Kidney (tissue), 14 donors: ENCODE results near the gene TJP1. TPM values are rescaled to one million over a fixed set of nuclear protein-coding genes. Genes with fewer than 3 reads are reported as not detected.
"Not testable (repeated sequence)": the region's sequence is repeated elsewhere in the genome, so short reads cannot be mapped to it uniquely, and the experiment has no call there.

Experiments
- DNase-seq, 5 donors: peaks; one replicate each; pipeline ENCODE4 v3.0.0-alpha.2; 2013 to 2020
- FAIRE-seq: peaks from 2 replicates; lab custom pipeline; 2012; peaks lifted over from hg19 to GRCh38; lab: Jason Lieb, UNC
- H3K27ac ChIP-seq, 2 donors: one replicate each; pipeline ENCODE4 v1.7.0; 2013; ENCODE audit warnings: low read depth in 2 of 2, low read length in 2 of 2, inconsistent platforms in 1 of 2
- H3K27me3 ChIP-seq: one replicate; pipeline ENCODE4 v1.7.1; 2013; ENCODE audit warnings: low read length, inconsistent platforms; ENCODE audit not compliant: control insufficient read depth, insufficient read depth
- H3K36me3 ChIP-seq, 3 donors: one replicate each; pipeline versions ENCODE4 v1.7.0 to v1.7.1; 2013; ENCODE audit warnings: low read length in 3 of 3, control low read depth in 1 of 3, inconsistent platforms in 1 of 3; ENCODE audit not compliant: insufficient read depth in 3 of 3, control insufficient read depth in 2 of 3
- H3K4me1 ChIP-seq, 3 donors: one replicate each; pipeline versions ENCODE4 v1.7.0 to v1.7.1; 2013; ENCODE audit warnings: low read length in 3 of 3, inconsistent platforms in 1 of 3, low read depth in 1 of 3; ENCODE audit not compliant: control insufficient read depth in 2 of 3, insufficient read depth in 2 of 3
- H3K4me3 ChIP-seq, 3 donors: one replicate each; pipeline versions ENCODE4 v1.7.0 to v1.8.1; 2013; ENCODE audit warnings: low read length in 3 of 3, control low read depth in 1 of 3, inconsistent platforms in 1 of 3
- H3K9ac ChIP-seq, 3 donors: one replicate each; pipeline versions ENCODE4 v1.7.0 to v1.7.1; 2013; ENCODE audit warnings: low read length in 3 of 3, control low read depth in 1 of 3, inconsistent platforms in 1 of 3
- H3K9me3 ChIP-seq, 3 donors: one replicate each; pipeline versions ENCODE4 v1.7.0 to v1.7.1; 2013; ENCODE audit warnings: low read length in 3 of 3, control low read depth in 1 of 3, inconsistent platforms in 1 of 3; ENCODE audit not compliant: control insufficient read depth in 2 of 3, insufficient read depth in 1 of 3
- intact Hi-C: fragments of 100-400 bp; cut with DNase I; formaldehyde crosslinking; loops from one replicate; pipeline ENCODE4 v1.11.1; 2022
- polyA plus RNA-seq: library from polyadenylated mRNA; stranded (reverse); fragments of 350-450 nt; fragmentation: Illumina TruSeq; extraction: RNeasy Lipid Tissue Mini Kit (QIAGEN cat#74804); gene quantifications from one replicate; pipeline ENCODE4 v1.2.3, GENCODE V29; 2014; ENCODE audit warnings: low read depth, low replicate concordance; ENCODE audit not compliant: insufficient read depth
- total RNA-seq: library from RNA; stranded (reverse); fragmentation: NEBNext Ultra II Directional; extraction: Animal tissue kit (Norgen Biotek cat#: 25700); gene quantifications from one replicate; pipeline ENCODE4 v1.2.1, GENCODE V29; 2021
- TF ChIP-seq, protein P1 (sequence below): IDR thresholded peaks from 3 replicates; pipeline ENCODE4 v1.5.1; 2012; ENCODE audit warnings: mild to moderate bottlenecking, moderate library complexity, borderline replicate concordance; ENCODE audit not compliant: insufficient read depth; ENCODE audit errors: extremely low read depth
- donor health status: control.
- donor health status: control.
- donor health status: control.
- donor health status: control.
- donor health status: control.
- donor health status: DM: yes; HTN: yes; CAD: no.
- donor health status: Normal renal cell carcinoma (clear cell type).

Gene TJP1
- total and polyA plus RNA-seq, 2 donors from 2014 or later, result 17.7 to 121 TPM

DNA sequence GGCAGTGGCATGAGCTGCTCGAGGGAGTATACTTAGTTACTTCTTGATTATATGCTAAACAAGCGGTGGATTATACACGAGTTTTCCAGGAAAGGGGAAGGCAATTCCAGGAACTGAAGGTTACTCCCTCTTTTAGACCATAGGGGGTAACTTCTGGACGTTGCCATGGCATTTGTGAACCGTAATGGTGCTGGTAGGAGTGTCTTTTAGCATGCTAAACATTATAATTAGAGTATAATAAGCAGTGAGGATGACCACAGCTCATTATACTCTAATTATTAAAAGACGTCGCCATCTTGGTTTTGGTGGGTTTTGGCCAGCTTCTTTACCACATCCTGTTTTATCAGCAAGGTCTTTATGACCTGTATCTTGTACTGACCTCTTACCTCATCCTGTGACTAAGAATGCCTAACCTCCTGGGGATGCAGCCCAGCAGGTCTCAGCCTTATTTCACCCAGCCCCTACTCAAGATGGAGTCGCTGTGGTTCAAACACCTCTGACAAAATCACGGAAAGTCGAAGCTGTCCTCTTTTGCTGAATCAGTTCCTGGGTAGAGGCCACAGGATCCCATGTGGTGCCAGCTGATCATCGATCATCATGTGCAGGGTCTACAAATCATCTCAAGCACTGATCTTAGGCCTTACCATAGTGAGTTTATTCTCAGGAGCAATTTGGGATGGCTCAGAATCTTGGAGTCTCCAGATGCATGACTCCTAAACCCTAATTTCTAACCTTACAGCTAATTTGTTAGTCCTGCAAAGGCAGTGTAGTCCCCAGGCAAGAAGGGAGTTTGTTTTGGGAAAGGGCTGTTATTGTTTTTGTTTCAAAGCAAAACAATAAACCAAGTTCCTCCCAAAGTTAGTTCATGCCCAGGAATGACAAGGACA is 149.1 kb downstream of the TJP1 start:
- no peak overlapping the region for H3K27ac ChIP-seq

DNA sequence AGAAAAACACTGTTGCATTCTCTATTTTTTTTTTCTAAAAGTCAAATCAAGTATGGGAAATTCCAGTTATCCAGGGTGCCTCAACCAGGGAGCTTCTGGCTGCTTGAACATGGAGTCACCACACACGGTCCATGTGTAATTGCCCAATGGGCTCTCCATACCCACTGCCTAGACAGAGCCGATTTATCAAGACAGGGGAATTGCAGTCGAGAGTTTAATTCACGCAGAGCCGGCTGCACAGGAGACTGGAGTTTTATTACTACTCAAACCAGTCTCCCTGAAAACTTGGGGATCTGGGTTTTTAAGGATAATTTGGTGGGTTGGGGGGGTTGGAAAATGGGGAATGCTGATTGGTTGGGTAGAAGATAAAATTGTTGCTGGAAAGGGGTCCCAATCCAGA is 149.8 kb downstream of the TJP1 start:
- Histone ChIP-seq H3K27ac (no peak overlapping the region), H3K36me3 (no peaks in the 10 kb centered on the region), H3K4me1 (peaks cover 0 to 20% (median 19%) of the 10 kb centered on the region in 3 donors), H3K9me3 (no peaks in the 10 kb centered on the region), H3K4me3 (no peak overlapping the region), H3K27me3 (no peaks in the 10 kb centered on the region), H3K9ac (no peak overlapping the region)
- intact Hi-C loops, result no loop called here
- TF ChIP-seq, protein P1, sequence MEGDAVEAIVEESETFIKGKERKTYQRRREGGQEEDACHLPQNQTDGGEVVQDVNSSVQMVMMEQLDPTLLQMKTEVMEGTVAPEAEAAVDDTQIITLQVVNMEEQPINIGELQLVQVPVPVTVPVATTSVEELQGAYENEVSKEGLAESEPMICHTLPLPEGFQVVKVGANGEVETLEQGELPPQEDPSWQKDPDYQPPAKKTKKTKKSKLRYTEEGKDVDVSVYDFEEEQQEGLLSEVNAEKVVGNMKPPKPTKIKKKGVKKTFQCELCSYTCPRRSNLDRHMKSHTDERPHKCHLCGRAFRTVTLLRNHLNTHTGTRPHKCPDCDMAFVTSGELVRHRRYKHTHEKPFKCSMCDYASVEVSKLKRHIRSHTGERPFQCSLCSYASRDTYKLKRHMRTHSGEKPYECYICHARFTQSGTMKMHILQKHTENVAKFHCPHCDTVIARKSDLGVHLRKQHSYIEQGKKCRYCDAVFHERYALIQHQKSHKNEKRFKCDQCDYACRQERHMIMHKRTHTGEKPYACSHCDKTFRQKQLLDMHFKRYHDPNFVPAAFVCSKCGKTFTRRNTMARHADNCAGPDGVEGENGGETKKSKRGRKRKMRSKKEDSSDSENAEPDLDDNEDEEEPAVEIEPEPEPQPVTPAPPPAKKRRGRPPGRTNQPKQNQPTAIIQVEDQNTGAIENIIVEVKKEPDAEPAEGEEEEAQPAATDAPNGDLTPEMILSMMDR, result no peak
- no peak for FAIRE-seq
- DNase-seq, result no peak

More for the DNA sequence above, 149.1 kb downstream of the TJP1 start:
- peaks cover 0 to 21% (median 20%) of the 10 kb centered on the region in 3 donors for H3K4me1 ChIP-seq
- DNase-seq, result no peak
- no peak for FAIRE-seq
- TF ChIP-seq, protein P1, result no peak
- H3K9me3 ChIP-seq, result no peaks in the 10 kb centered on the region
- intact Hi-C loops, result no loop called here
- no peak overlapping the region for H3K9ac ChIP-seq
- no peaks in the 10 kb centered on the region for H3K27me3 ChIP-seq
- H3K36me3 ChIP-seq, result no peaks in the 10 kb centered on the region
- H3K4me3 ChIP-seq, result no peak overlapping the region

DNA sequence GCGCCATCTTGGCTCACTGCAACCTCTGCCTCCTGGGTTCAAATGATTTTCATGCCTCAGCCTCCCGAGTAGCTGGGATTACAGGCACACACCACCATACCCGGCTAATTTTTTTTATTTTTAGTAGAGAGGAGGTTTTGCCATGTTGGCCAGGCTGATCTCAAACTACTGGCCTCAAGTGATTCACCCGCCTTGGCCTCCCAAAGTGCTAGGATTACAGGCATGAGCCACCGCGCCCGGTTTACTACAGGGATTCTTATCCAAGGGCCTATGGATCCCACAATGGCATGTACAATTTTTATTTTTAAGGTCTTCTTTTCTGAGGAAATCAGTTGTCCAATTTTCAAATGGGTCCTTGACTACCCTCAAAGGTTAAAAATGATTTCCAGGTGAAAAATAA is 150.2 kb downstream of the TJP1 start:
- H3K36me3 ChIP-seq, H3K4me3 ChIP-seq, H3K9ac ChIP-seq, FAIRE-seq, DNase-seq, H3K9me3 ChIP-seq, intact Hi-C loops, H3K27me3 ChIP-seq: not testable (repeated sequence)
- Histone ChIP-seq H3K27ac (peak overlapping the region; percentile 90 to 95), H3K4me1 (peaks cover 0 to 20% (median 19%) of the 10 kb centered on the region in 3 donors)
